ENCODE measurements around the gene SYNGR3. TPM values are rescaled to one million over a fixed set of nuclear protein-coding genes. Genes with fewer than 3 reads are reported as not detected.

SYNGR3 gene
- total and polyA plus RNA-seq, 2 of the 13 experiments (the other 11 are each of a cell fraction or from before 2014, with no cell fraction given), result 0.97 to 5.7 TPM

GRCh38 chr16:1998852-1999801, 9.4 kb downstream of the SYNGR3 start:
- 99% methylated on average over 22 of the region's 39 CpGs for WGBS (ENCODE audit: low lambda C conversion rate)
- POLR2A ChIA-PET, result interaction anchor here (1.3 to 2.3 kb wide), 2 partner anchors 10 to 35 kb away, joined by 3 to 6 read pairs; partner anchors contain the start of gene RPS2
- Histone ChIP-seq H3K36me3 (replicated peaks in 1 of 2; ENCODE audit: control insufficient read depth in 1 of 2, insufficient read depth in 2 of 2, low read length in 2 of 2) (peaks cover 29 to 45% of the 10 kb centered on the region in 2 experiments), H2AFZ (ENCODE audit: low read length) (no peak overlapping the region), H3K9ac (ENCODE audit: insufficient read depth, low read depth, low read length) (no peak overlapping the region), H3K4me3 (replicated peaks in 1 of 3; ENCODE audit: insufficient read depth in 1 of 3, low read depth in 2 of 3, low read length in 3 of 3) (no peak overlapping the region), H3K4me2 (ENCODE audit: low read depth, low read length) (no peak overlapping the region), H3K9me3 (ENCODE audit: low read length) (no peaks in the 10 kb centered on the region), H3K4me1 (ENCODE audit: insufficient read depth, low read length) (peaks cover 5% of the 10 kb centered on the region), H3K27ac (ENCODE audit: extremely low read length, insufficient read depth, low read length) (no peak overlapping the region), H4K20me1 (ENCODE audit: insufficient read depth, low read length) (peaks cover 5% of the 10 kb centered on the region; the same call in 1 of the 2 replicates), H3K79me2 (ENCODE audit: insufficient read depth, low read length) (peaks cover 3% of the 10 kb centered on the region), H3K27me3 (ENCODE audit: control insufficient read depth in 1 of 2, insufficient read depth in 2 of 2, low read length in 2 of 2) (no peaks in the 10 kb centered on the region)
- CTCF ChIA-PET (ENCODE audit: low intra/inter-chr PET ratio, low total read pairs), result no interaction called here
- no TSS peak for BruUV-seq (replicated peaks)
- no peak for DNase-seq (ENCODE audit: low spot score)
- TF ChIP-seq ZUFSP (CRISPR knock-in tag; IDR thresholded peaks at IDR 0.05; ENCODE audit: borderline replicate concordance) (no peak), RBFOX2 (IDR thresholded peaks at IDR 0.05; ENCODE audit: low read depth, low read length) (0 out of 2 replicates have a peak, but pooled peaks have one; percentile 34), AGO2 (optimal IDR thresholded peaks at IDR 0.05; ENCODE audit: low read depth, low read length) (peak; percentile 18)
- no peak for ATAC-seq
- intact Hi-C loops (cut with micrococcal nuclease; ENCODE audit: unreplicated experiment) (no loop called here), in situ Hi-C loops (cut with HindIII; ENCODE audit: extremely low pct_ligation_motif_present, low pct_unique_long_range_greater_than_20kb) (no loop called here)
- FAIRE-seq, result no peak

All from HepG2 (cell line).